ENCODE data around the gene FBN2.

- no peak for TF ChIP-seq POLR2A (IDR thresholded peaks at IDR 0.05)
- TF ChIP-seq POLR2AphosphoS5 (IDR thresholded peaks at IDR 0.05): no peak
- TF ChIP-seq, protein P1, sequence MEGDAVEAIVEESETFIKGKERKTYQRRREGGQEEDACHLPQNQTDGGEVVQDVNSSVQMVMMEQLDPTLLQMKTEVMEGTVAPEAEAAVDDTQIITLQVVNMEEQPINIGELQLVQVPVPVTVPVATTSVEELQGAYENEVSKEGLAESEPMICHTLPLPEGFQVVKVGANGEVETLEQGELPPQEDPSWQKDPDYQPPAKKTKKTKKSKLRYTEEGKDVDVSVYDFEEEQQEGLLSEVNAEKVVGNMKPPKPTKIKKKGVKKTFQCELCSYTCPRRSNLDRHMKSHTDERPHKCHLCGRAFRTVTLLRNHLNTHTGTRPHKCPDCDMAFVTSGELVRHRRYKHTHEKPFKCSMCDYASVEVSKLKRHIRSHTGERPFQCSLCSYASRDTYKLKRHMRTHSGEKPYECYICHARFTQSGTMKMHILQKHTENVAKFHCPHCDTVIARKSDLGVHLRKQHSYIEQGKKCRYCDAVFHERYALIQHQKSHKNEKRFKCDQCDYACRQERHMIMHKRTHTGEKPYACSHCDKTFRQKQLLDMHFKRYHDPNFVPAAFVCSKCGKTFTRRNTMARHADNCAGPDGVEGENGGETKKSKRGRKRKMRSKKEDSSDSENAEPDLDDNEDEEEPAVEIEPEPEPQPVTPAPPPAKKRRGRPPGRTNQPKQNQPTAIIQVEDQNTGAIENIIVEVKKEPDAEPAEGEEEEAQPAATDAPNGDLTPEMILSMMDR (IDR thresholded peaks at IDR 0.05): no peak
Measured at GRCh38 chr5:128253161-128253560, 284.9 kb downstream of the FBN2 start.
